NCI-H345 treated with DMSO at 0.1 percent for 48 hours (cell line): ENCODE results near the gene RDM1.

Source experiments
- DNase-seq: peaks from one replicate; lab custom pipeline; 2025; ENCODE audit not compliant: unreplicated experiment; lab: John Stamatoyannopoulos, UW

Gene RDM1

DNA sequence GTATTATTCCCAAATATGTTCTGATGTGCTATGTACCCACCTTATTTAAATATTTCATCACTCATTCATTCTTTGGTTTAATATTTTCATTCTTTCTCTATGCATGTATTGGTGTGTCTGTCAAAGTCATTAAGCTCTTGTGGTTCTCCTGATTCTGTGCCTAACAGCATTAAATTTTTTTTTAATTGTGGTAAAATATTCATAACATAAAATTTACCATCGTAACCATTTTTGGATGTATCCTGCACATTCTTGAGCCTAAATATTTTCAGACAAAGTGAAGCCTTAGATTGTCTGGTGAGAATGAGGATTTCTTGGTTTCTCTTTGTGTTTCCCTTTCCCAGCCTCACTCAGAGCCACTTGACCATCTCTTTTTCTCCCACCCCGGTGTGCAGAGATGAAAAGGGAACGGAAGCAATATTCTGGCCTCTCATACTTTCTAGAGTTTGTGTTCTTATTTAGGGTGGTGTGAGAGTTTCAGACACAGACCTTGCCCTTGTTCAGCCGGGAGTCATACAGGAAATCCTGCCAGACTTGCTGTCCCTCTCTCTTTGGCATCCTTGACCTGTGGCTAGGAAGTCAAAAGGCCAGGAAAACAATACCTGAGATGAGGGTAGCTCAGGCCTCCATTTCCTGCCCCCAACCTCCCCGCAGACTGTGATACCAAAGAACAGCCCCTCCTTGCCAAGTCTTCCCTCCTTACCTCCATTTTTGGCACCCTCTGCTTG, 55.3 kb downstream of the RDM1 start:
- no peak for DNase-seq

DNA sequence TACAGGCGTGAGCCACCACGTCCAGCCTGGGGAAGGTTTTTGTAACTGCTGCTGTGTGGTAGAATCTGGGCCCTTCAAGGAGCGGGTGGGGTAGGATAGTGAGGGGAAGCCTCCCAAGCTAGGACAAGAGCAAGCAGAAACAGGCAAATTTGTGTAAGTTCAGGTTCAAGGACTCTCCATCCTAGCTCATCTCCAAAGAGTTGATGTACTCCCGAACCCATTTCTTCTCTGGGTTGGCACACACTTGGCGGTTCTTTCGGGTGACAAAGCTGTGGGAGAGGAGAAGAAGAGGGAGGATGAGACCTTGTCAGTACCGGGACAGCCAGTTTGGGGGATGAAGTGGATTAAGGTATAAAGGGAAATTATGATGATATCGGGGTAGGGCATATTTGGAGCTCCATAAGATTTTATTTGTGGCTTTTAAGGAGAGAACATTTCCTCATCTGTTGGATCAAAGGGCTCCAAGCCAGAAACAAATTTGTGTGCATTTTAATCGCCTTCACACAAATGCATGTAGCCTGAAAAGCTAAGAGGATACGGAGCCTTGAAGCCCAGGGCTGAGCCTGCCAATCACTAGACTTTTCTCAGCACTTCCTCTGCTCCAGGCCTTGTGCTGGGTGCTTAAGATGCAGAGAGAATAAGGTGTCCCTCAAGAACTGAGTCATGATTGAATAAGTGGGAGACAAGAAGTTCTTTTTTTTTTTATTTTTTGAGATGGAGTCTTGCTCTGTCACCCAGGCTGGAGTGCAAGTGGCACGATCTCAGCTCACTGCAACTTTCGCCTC, 58.2 kb downstream of the RDM1 start:
- DNase-seq: no peak

- DNase-seq: no peak
These were observed 59.4 kb downstream of the RDM1 start for GRCh38 chr17:35870906-35871819.

DNA sequence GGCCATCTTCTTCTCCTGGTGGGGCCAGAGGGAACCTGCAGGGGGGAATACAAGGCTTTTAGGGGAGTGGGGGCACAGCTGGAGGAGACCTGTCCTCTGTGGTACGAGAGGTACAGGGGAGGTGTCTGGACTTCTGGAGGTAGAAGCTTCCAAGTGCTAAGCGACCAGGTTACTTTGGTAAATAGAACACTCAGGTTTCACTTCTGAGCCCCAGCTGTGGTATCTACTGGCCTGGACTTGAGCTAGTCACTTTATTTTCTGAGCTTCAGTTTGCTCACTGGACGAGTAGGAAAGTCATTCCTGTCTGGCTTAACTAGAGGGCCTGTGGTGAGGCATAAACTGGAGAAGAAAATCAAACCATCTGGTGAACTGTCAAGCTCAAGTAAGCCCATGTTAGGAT, 61.8 kb downstream of the RDM1 start, which contains the start of gene HEATR9:
HEATR9 (minus strand) TSS at position 155 of the 400 bp plus-strand sequence; CDS start at position 6, 149 bp downstream.
- DNase-seq: no peak
